ENCODE results near the gene BICC1. TPM values are rescaled to one million over a fixed set of nuclear protein-coding genes. Genes with fewer than 3 reads are reported as not detected.

BICC1 gene
- total RNA-seq, 1 experiment from 2014 or later = 0.57 TPM

GRCh38 chr10:58477122-58477521 is 35.5 kb upstream of the BICC1 start:
- H3K27me3 ChIP-seq (ENCODE audit: insufficient read depth, low read length) = no peaks in the 10 kb centered on the region
- no peak overlapping the region for H3K4me2 ChIP-seq (ENCODE audit: insufficient read depth, insufficient read length, low read length)
- no peak overlapping the region for H4K5ac ChIP-seq (ENCODE audit: insufficient read length, low read depth, low read length)
- TF ChIP-seq, protein P1, sequence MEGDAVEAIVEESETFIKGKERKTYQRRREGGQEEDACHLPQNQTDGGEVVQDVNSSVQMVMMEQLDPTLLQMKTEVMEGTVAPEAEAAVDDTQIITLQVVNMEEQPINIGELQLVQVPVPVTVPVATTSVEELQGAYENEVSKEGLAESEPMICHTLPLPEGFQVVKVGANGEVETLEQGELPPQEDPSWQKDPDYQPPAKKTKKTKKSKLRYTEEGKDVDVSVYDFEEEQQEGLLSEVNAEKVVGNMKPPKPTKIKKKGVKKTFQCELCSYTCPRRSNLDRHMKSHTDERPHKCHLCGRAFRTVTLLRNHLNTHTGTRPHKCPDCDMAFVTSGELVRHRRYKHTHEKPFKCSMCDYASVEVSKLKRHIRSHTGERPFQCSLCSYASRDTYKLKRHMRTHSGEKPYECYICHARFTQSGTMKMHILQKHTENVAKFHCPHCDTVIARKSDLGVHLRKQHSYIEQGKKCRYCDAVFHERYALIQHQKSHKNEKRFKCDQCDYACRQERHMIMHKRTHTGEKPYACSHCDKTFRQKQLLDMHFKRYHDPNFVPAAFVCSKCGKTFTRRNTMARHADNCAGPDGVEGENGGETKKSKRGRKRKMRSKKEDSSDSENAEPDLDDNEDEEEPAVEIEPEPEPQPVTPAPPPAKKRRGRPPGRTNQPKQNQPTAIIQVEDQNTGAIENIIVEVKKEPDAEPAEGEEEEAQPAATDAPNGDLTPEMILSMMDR (conservative IDR thresholded peaks at IDR 0.05) = no peak
- H3K27ac ChIP-seq (ENCODE audit: insufficient read length, low read depth, low read length) = no peak overlapping the region
- peaks cover 12 to 18% of the 10 kb centered on the region in 2 experiments for H3K4me1 Mint-ChIP-seq
- H3K27ac Mint-ChIP-seq = peak overlapping the region in 2 of 3 experiments; percentile 45 to 46; a peak in 3 of 7 replicates
- no CpG with 5 or more reads among the region's 2 CpGs for WGBS (ENCODE audit: extremely low coverage, insufficient read length, low lambda C conversion rate)
- H3K4me3 Mint-ChIP-seq = peak overlapping the region in 1 of 2 experiments; percentile 23; a peak in 1 of 5 replicates
- no peak overlapping the region for H2BK15ac ChIP-seq (ENCODE audit: low read depth, low read length)
- no peaks in the 10 kb centered on the region for H3K79me1 ChIP-seq (ENCODE audit: insufficient read depth, low read depth, low read length, poor library complexity, severe bottlenecking)
- no peaks in the 10 kb centered on the region for H3K9me3 ChIP-seq (ENCODE audit: control insufficient read depth, low read depth, low read length)
- H2BK120ac ChIP-seq (ENCODE audit: low read depth, low read length, poor library complexity, severe bottlenecking) = no peak overlapping the region
- H2AK5ac ChIP-seq (ENCODE audit: insufficient read length, low read length) = no peak overlapping the region
- no peak overlapping the region for H3K23ac ChIP-seq (ENCODE audit: insufficient read length, low read depth, low read length)
- no peaks in the 10 kb centered on the region for H4K20me1 ChIP-seq (ENCODE audit: control insufficient read depth, insufficient read depth, insufficient read length)
- peak overlapping the region; percentile 56 for H2AFZ ChIP-seq (ENCODE audit: low read length)
- H4K8ac ChIP-seq (replicated peaks; ENCODE audit: insufficient read length, low read depth, low read length) = no peak overlapping the region
- H2BK12ac ChIP-seq (ENCODE audit: insufficient read length, low read depth, low read length) = no peak overlapping the region
- no peak overlapping the region for H3T11ph ChIP-seq (ENCODE audit: low read length)
- H3K36me3 Mint-ChIP-seq (ENCODE audit: insufficient read depth in 1 of 3, low read depth in 3 of 3) = no peaks in the 10 kb centered on the region
- H3K79me2 ChIP-seq (ENCODE audit: insufficient read depth, low read length) = no peaks in the 10 kb centered on the region
- H3K18ac ChIP-seq (ENCODE audit: insufficient read length, low read depth, low read length) = no peak overlapping the region
- H3K27me3 Mint-ChIP-seq (ENCODE audit: low read depth) = no peaks in the 10 kb centered on the region; the same call in 1 of the 2 replicates
- H3K9ac ChIP-seq (ENCODE audit: extremely low read depth, insufficient read length, low read length) = no peak overlapping the region
- H2BK20ac ChIP-seq (ENCODE audit: low read depth, low read length, poor library complexity, severe bottlenecking) = no peak overlapping the region
- no peak overlapping the region for H4K91ac ChIP-seq (ENCODE audit: insufficient read length, low read depth, low read length)
- no peak overlapping the region for H3K4ac ChIP-seq (ENCODE audit: low read depth, low read length)
- H3K4me1 ChIP-seq (ENCODE audit: insufficient read depth, low read length) = no peaks in the 10 kb centered on the region; the same call in 1 of the 2 replicates
- DNase-seq = peak; percentile 64
- no peaks in the 10 kb centered on the region for H3K23me2 ChIP-seq (ENCODE audit: insufficient read length, low read depth, low read length, poor library complexity, severe bottlenecking)
- no peak overlapping the region for H3K14ac ChIP-seq (ENCODE audit: insufficient read depth, low read length)
- no peak overlapping the region for H3K56ac ChIP-seq (ENCODE audit: insufficient read length, low read depth, low read length)
- no peaks in the 10 kb centered on the region for H3K9me3 Mint-ChIP-seq
- no peak overlapping the region for H2BK5ac ChIP-seq (ENCODE audit: insufficient read length, low read length)

Data from H9 (cell line).